ENCODE results near the gene TRMT1. TPM values are rescaled to one million over a fixed set of nuclear protein-coding genes. Genes with fewer than 3 reads are reported as not detected.

TRMT1 gene
- polyA plus RNA-seq, 1 experiment, result 30.8 TPM

DNA sequence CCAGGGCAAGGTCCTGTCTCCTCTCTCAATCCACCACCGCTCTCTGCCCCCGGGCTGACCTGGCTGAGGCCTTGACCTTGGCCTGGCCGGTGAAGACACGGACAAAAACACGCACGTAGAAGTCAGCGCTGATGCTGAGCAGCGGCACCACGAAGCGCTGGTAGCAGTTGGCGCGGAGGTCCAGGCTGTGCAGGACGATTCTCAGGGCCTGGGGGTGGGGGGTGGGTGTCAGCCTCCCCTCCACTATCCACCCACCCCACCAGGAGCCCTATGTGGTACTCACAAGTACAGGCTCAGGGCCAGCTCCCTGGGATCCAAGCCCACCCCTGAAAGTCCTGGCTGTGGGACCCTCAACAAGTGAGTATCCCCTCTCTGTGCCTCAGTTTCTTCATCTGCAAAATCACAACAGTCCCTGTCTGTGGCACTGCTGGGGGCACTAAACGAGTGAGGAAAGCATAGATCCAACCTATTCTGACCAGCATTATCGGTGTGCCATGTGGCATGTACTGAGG, 6.4 kb downstream of the TRMT1 start:
- no peak for TF ChIP-seq CTCF (IDR thresholded peaks at IDR 0.05; ENCODE audit: insufficient read depth, low read depth, low read length)
- Histone ChIP-seq H3K27me3 (ENCODE audit: control insufficient read depth, insufficient read depth, low read length) (no peaks in the 10 kb centered on the region), H3K4me3 (ENCODE audit: low read depth, low read length) (no peak overlapping the region), H3K36me3 (ENCODE audit: control insufficient read depth, insufficient read depth, low read length) (peaks cover 17% of the 10 kb centered on the region)
- POLR2A ChIA-PET, result no interaction called here
- DNase-seq (ENCODE audit: low read depth), result no peak
- CTCF ChIA-PET, result interaction anchor here (0.9 kb wide), 1 partner anchor 145 kb away, joined by 3 read pairs; no protein-coding TSS in a partner anchor

DNA sequence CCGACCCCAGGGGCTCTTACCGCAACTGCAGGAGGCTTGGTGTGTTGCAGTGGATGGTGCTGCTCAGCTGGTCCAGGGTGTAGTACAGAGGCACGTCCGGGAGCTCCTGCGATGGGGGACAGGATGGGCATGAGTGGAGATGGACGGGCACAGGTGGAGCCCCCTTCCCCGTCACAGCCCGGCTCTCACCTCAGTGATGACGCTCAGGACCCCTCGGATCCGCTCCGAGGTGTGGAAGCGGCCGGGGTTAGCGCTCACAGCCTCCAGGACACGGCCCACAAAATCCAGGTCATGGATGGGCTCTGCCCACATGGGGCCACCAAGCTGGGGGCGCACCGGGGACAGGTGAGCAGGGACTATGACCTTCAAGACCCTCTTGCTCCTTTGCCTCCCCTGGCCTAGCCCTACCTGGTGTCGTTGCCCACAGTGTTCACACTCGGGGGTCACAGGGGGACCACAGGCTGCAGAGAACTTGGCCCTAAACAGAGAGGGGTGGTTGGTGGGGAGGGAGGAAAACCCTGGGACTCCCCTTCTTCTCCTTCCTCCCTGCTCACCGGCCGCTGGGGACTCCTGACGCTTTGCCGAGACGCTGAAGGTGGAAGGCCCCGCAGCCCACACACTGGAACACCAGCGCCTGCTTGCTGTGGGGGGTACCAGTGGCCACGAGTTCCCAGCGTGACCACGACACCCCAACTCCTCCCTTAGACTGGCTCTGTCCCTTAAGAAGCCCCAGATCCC, 7.0 kb downstream of the TRMT1 start:
- Histone ChIP-seq H3K36me3 (ENCODE audit: control insufficient read depth, insufficient read depth, low read length) (peaks cover 17% of the 10 kb centered on the region), H3K4me3 (ENCODE audit: low read depth, low read length) (no peak overlapping the region), H3K27me3 (ENCODE audit: control insufficient read depth, insufficient read depth, low read length) (no peaks in the 10 kb centered on the region)
- POLR2A ChIA-PET, result no interaction called here
- no peak for DNase-seq (ENCODE audit: low read depth)
- CTCF ChIA-PET, result no interaction called here
- no peak for TF ChIP-seq CTCF (IDR thresholded peaks at IDR 0.05; ENCODE audit: insufficient read depth, low read depth, low read length)

- Histone ChIP-seq H3K27me3 (ENCODE audit: control insufficient read depth, insufficient read depth, low read length) (no peaks in the 10 kb centered on the region), H3K4me3 (ENCODE audit: low read depth, low read length) (no peak overlapping the region), H3K36me3 (ENCODE audit: control insufficient read depth, insufficient read depth, low read length) (peaks cover 12% of the 10 kb centered on the region)
- no peak for TF ChIP-seq CTCF (IDR thresholded peaks at IDR 0.05; ENCODE audit: insufficient read depth, low read depth, low read length)
- DNase-seq (ENCODE audit: low read depth), result no peak
- POLR2A ChIA-PET, result no interaction called here
- CTCF ChIA-PET, result interaction anchor here (0.6 to 4.0 kb wide), 17 partner anchors 10 to 156 kb away, joined by 3 to 25 read pairs (median 3); partner anchors contain the start of gene NACC1
Observed at GRCh38 chr19:13104848-13105711, 11.5 kb downstream of the TRMT1 start.

DNA sequence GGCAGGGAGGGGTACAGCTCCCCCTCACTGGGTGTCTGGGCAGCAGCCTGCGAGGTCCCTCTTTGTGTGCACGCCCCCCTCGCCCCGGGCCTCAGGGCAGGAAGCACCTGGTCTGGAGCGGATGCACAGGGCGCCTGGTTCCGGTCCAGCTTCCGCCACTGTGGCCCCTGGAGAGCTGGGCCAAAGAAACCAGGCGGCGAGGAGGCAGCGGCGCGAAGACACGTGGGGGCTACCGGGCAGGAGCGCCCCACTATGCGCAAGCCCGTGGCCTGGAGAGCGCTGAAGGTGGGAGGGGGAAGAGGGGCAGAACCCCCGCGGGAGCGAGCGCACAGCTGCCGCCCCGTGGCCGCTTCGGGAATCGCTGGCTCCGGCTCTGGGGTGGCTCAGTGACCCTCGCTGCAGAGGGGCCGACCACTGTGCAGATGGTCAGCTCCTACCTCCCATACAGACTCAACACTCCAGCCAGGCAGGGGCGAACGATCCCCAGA, 12.1 kb downstream of the TRMT1 start:
- TF ChIP-seq CTCF (IDR thresholded peaks at IDR 0.05; ENCODE audit: insufficient read depth, low read depth, low read length), result peak; percentile 74
- no peak for DNase-seq (ENCODE audit: low read depth)
- ChIA-PET CTCF (interaction anchor here (0.8 to 4.0 kb wide), 15 partner anchors 9 to 156 kb away, joined by 3 to 25 read pairs (median 3); partner anchors contain the start of gene NACC1), POLR2A (no interaction called here)
- Histone ChIP-seq H3K27me3 (ENCODE audit: control insufficient read depth, insufficient read depth, low read length) (no peaks in the 10 kb centered on the region), H3K4me3 (ENCODE audit: low read depth, low read length) (no peak overlapping the region), H3K36me3 (ENCODE audit: control insufficient read depth, insufficient read depth, low read length) (peaks cover 9% of the 10 kb centered on the region)

All from BJ (cell line).